ENCODE results near the gene ELP1. TPM values are rescaled to one million over a fixed set of nuclear protein-coding genes. Genes with fewer than 3 reads are reported as not detected.

The ELP1 gene
- total and polyA plus RNA-seq, 2 experiments from 2014 or later, result 9.1 to 46.3 TPM

GRCh38 chr9:108844391-108844790 is 89.5 kb downstream of the ELP1 start (continued):
- no peak for TF ChIP-seq REST (IDR thresholded peaks at IDR 0.05; ENCODE audit: unreplicated experiment)
- no peak for TF ChIP-seq EZH2phosphoT487 (IDR thresholded peaks at IDR 0.05; ENCODE audit: unreplicated experiment)
- TF ChIP-seq POLR2AphosphoS5 (IDR thresholded peaks at IDR 0.05; ENCODE audit: low read depth), result no peak
- no peak for TF ChIP-seq ZNF331 (CRISPR knock-in tag; IDR thresholded peaks at IDR 0.05; ENCODE audit: low read depth)
- TF ChIP-seq JUNB (IDR thresholded peaks at IDR 0.05; ENCODE audit: unreplicated experiment), result no peak
- TF ChIP-seq NANOG (IDR thresholded peaks at IDR 0.05; ENCODE audit: borderline replicate concordance), result no peak
- TF ChIP-seq STAT1 (IDR thresholded peaks at IDR 0.05; ENCODE audit: unreplicated experiment), result no peak
- TF ChIP-seq ETS1 (IDR thresholded peaks at IDR 0.05), result no peak
- TF ChIP-seq CREB1 (CRISPR knock-in tag; IDR thresholded peaks at IDR 0.05; ENCODE audit: low read depth), result no peak
- no peak for TF ChIP-seq CTCF (conservative IDR thresholded peaks at IDR 0.05; ENCODE audit: low read depth in 2 of 2)
- TF ChIP-seq EZH2 (IDR thresholded peaks at IDR 0.05; ENCODE audit: low read depth, unreplicated experiment), result no peak

- Mint-ChIP-seq H3K27ac (no peak overlapping the region), H3K4me1 (peaks cover 2% of the 10 kb centered on the region; the same call in 1 of the 3 replicates), H3K36me3 (ENCODE audit: low read depth) (no peaks in the 10 kb centered on the region), H3K27me3 (ENCODE audit: insufficient read depth, low read depth, poor library complexity) (no peaks in the 10 kb centered on the region), H3K4me3 (no peak overlapping the region), H3K9me3 (no peaks in the 10 kb centered on the region; the same call in 2 of the 3 replicates)
- Histone ChIP-seq H3K27me3 (ENCODE audit: insufficient read depth) (no peaks in the 10 kb centered on the region), H3K4me2 (no peak overlapping the region), H3K4me3 (no peak overlapping the region), H2AFZ (peak overlapping the region; percentile 92), H3K9me2 (ENCODE audit: insufficient read depth) (no peaks in the 10 kb centered on the region), H3K36me3 (ENCODE audit: insufficient read depth) (no peaks in the 10 kb centered on the region), H4K20me1 (replicated peaks; ENCODE audit: insufficient read depth) (no peaks in the 10 kb centered on the region), H3K4me1 (ENCODE audit: insufficient read depth) (peaks cover 3% of the 10 kb centered on the region; the same call in 1 of the 2 replicates), H3F3A (replicated peaks; ENCODE audit: low read depth) (no peaks in the 10 kb centered on the region), H3K79me2 (replicated peaks; ENCODE audit: insufficient read depth) (no peaks in the 10 kb centered on the region), H3K27ac (ENCODE audit: low read depth) (no peak overlapping the region)
- ATAC-seq (peak; percentile 29; the same call in 1 of the 3 replicates), DNase-seq (ENCODE audit: low spot score) (peak; percentile 12)
- no peak for TF ChIP-seq CREB1 (CRISPR knock-in tag; IDR thresholded peaks at IDR 0.05; ENCODE audit: low read depth)
- TF ChIP-seq CTCF (conservative IDR thresholded peaks at IDR 0.05; ENCODE audit: low read depth in 2 of 2), result no peak
- no peak for TF ChIP-seq ZNF331 (CRISPR knock-in tag; IDR thresholded peaks at IDR 0.05; ENCODE audit: low read depth)
- TF ChIP-seq EZH2 (IDR thresholded peaks at IDR 0.05; ENCODE audit: low read depth, unreplicated experiment), result no peak
- no peak for TF ChIP-seq STAT1 (IDR thresholded peaks at IDR 0.05; ENCODE audit: unreplicated experiment)
- TF ChIP-seq ETS1 (IDR thresholded peaks at IDR 0.05), result no peak
- no peak for TF ChIP-seq NANOG (IDR thresholded peaks at IDR 0.05; ENCODE audit: borderline replicate concordance)
- no peak for TF ChIP-seq REST (IDR thresholded peaks at IDR 0.05; ENCODE audit: unreplicated experiment)
Observed at GRCh38 chr9:108842610-108843295, 91.2 kb downstream of the ELP1 start.

All from GM23338 (cell line).